GM12878 (cell line): ENCODE data around the gene CTSO. TPM values are rescaled to one million over a fixed set of nuclear protein-coding genes. Genes with fewer than 3 reads are reported as not detected.

Experiments
- ATAC-seq: fragments of 200-7000 bp; cut with Tn5 transposase; 3 replicates; pipeline ENCODE4 v1.9.1; 2020; ENCODE audit warnings: mild to moderate bottlenecking, moderate library complexity
- BruUV-seq: library from RNA; stranded (reverse); fragments of 400-500 nt; replicated peaks from 2 replicates; lab custom pipeline; 2021; lab: Mats Ljungman, UMichigan
- CTCF ChIA-PET: fragments of 300-600 bp; sonication (Branson Sonifier 250); formaldehyde crosslinking; extraction: SDS; loops from one replicate; lab custom pipeline; 2021; ENCODE audit warnings: inconsistent platforms; lab: Yijun Ruan, JAX
- POLR2A ChIA-PET: fragments of 350-600 bp; formaldehyde crosslinking; extraction: SDS; loops from one replicate; lab custom pipeline; 2021; ENCODE audit warnings: inconsistent platforms; lab: Charles Lee
- RAD21 ChIA-PET: fragments of 300-600 bp; sonication (Branson Sonifier 250); formaldehyde crosslinking; loops from one replicate; lab custom pipeline; 2023; ENCODE audit warnings: antibody characterized with exemption; ENCODE audit not compliant: unreplicated experiment; lab: Charles Lee
- SMC1A ChIA-PET: fragments of 300-600 bp; sonication (Branson Sonifier 250); formaldehyde crosslinking; loops from one replicate; lab custom pipeline; 2023; ENCODE audit not compliant: unreplicated experiment, uncharacterized antibody; lab: Charles Lee
- DNase-seq: peaks from one replicate; pipeline ENCODE4 v3.0.0-alpha.2; 2011; ENCODE audit warnings: low read depth, low spot score
- FAIRE-seq: peaks from 3 replicates; lab custom pipeline; 2011; peaks lifted over from hg19 to GRCh38; lab: Jason Lieb, UNC
- H2AFZ ChIP-seq: 2 replicates; pipeline ENCODE4 v1.6.0; 2011; ENCODE audit warnings: low read depth, low read length, control low read depth; ENCODE audit not compliant: control insufficient read depth
- H3K27ac ChIP-seq: 2 replicates; pipeline ENCODE4 v1.5.1; 2011; ENCODE audit warnings: control low read depth; ENCODE audit not compliant: control insufficient read depth, insufficient read depth
- H3K27me3 ChIP-seq, 2 experiments: replicated peaks in 1 of 2; 2 replicates each; pipeline versions ENCODE4 v1.6.0 to v1.6.1; 2011; ENCODE audit warnings: low read length in 1 of 2; ENCODE audit not compliant: control insufficient read depth in 2 of 2, insufficient read depth in 2 of 2
- H3K36me3 ChIP-seq, 2 experiments: 2 replicates each; pipeline ENCODE4 v1.5.1; 2011; ENCODE audit warnings: low read length in 1 of 2; ENCODE audit not compliant: control insufficient read depth in 2 of 2, insufficient read depth in 2 of 2
- H3K4me1 ChIP-seq: 2 replicates; pipeline ENCODE4 v1.6.1; 2011; ENCODE audit warnings: mild to moderate bottlenecking, low read length, moderate library complexity, mixed read lengths; ENCODE audit not compliant: control insufficient read depth, insufficient read depth
- H3K4me2 ChIP-seq: 2 replicates; pipeline ENCODE4 v1.6.0; 2011; ENCODE audit warnings: control low read depth; ENCODE audit not compliant: control insufficient read depth, insufficient read depth
- H3K4me3 ChIP-seq: fragments of 200-600 bp; sonication (generic); 2 replicates; pipeline ENCODE4 v1.5.1; 2016
- H3K79me2 ChIP-seq: 2 replicates; pipeline ENCODE4 v1.6.0; 2011; ENCODE audit warnings: low read length; ENCODE audit not compliant: control insufficient read depth, insufficient read depth
- H3K9ac ChIP-seq: 2 replicates; pipeline ENCODE4 v1.8.0; 2011; ENCODE audit warnings: low read length, control low read depth, mixed read lengths; ENCODE audit not compliant: control insufficient read depth, insufficient read depth
- H3K9me3 ChIP-seq: replicated peaks from 3 replicates; pipeline ENCODE4 v1.5.1; 2011; ENCODE audit warnings: mild to moderate bottlenecking, low read length; ENCODE audit not compliant: control insufficient read depth, insufficient read depth
- H4K20me1 ChIP-seq: 2 replicates; pipeline ENCODE4 v1.6.0; 2011; ENCODE audit not compliant: control insufficient read depth, insufficient read depth
- ATF3 ChIP-seq: IDR thresholded peaks from 2 replicates; pipeline ENCODE4 v1.6.1; 2011; ENCODE audit warnings: low read depth, mild to moderate bottlenecking, low read length, moderate library complexity, borderline replicate concordance; ENCODE audit errors: extremely low read depth
- CHD2 ChIP-seq: IDR thresholded peaks from 2 replicates; pipeline ENCODE4 v1.6.1; 2011; ENCODE audit warnings: low read depth, low read length, improper control_type of control experiment, borderline replicate concordance
- CREB1 ChIP-seq: IDR thresholded peaks from 2 replicates; pipeline ENCODE4 v1.6.1; 2012; ENCODE audit warnings: low read depth, mild to moderate bottlenecking, inconsistent platforms
- EP300 ChIP-seq, 2 experiments: fragments of 150-350 bp in 1 of 2; IDR thresholded peaks; 2 replicates each; pipeline ENCODE4 v1.6.1; 2011 to 2012; ENCODE audit warnings: low read depth in 2 of 2, low read length in 2 of 2, borderline replicate concordance in 1 of 2, improper control_type of control experiment in 1 of 2, inconsistent platforms in 1 of 2; ENCODE audit not compliant: control insufficient read depth in 1 of 2
- EZH2 ChIP-seq: IDR thresholded peaks from 2 replicates; pipeline ENCODE4 v1.6.1; 2012; ENCODE audit warnings: low read depth, mild to moderate bottlenecking, control low read depth, inconsistent platforms, low read length, borderline replicate concordance; ENCODE audit not compliant: control insufficient read depth
- IRF5 ChIP-seq: fragments of 450-650 bp; IDR thresholded peaks from 2 replicates; pipeline ENCODE4 v1.6.1; 2017; ENCODE audit warnings: borderline replicate concordance
- PRDM15 ChIP-seq: fragments of 450-650 bp; formaldehyde crosslinking; IDR thresholded peaks from 2 replicates; pipeline ENCODE4 v1.4.0; 2020; ENCODE audit warnings: mild to moderate bottlenecking, moderate library complexity
- YY1 ChIP-seq: IDR thresholded peaks from 2 replicates; pipeline ENCODE4 v1.6.1; 2011; ENCODE audit warnings: low read depth, mild to moderate bottlenecking, low read length
- ZBTB4 ChIP-seq: fragments of 450-650 bp; formaldehyde crosslinking; IDR thresholded peaks from 2 replicates; pipeline ENCODE4 v1.4.0; 2022; ENCODE audit warnings: mild to moderate bottlenecking, moderate library complexity
- WGBS: methylation state at CpG from one replicate; pipeline ENCODE4 v1.1.6; 2016; ENCODE audit warnings: low lambda C conversion rate; ENCODE audit not compliant: insufficient replicate concordance, insufficient coverage; ENCODE audit errors: missing lambda C conversion rate; 5-methylcytosine and 5-hydroxymethylcytosine counted together
- in situ Hi-C: fragments of 300-500 bp; cut with MboI; formaldehyde crosslinking; loops from 9 replicates; pipeline ENCODE4 v1.14.3; 2018; ENCODE audit warnings: mixed read lengths
- intact Hi-C: fragments of 100-400 bp; cut with micrococcal nuclease; formaldehyde crosslinking; loops from one replicate; pipeline ENCODE4 v1.14.2; 2022; ENCODE audit not compliant: unreplicated experiment
- polyA plus RNA-seq, 11 experiments: library from polyadenylated mRNA; depleted of rRNA in 4 of 11; unstranded in 6 of 11; stranded (reverse) in 5 of 11; fragments of >200 nt; fragmentation: Nextera tagmentation in 4 of 11; fragmentation: Illumina TruSeq in 1 of 11; extraction: Ambion mirVana in 4 of 11; extraction: Trizol in 1 of 11; gene quantifications; 1 replicate in 1 of 11; 2 replicates in 10 of 11; pipeline versions ENCODE4 v1.2.1 to v1.2.3, GENCODE V29; 2011 to 2016; ENCODE audit warnings: inconsistent platforms in 2 of 11, missing spikeins in 2 of 11, low read depth in 1 of 11
- total RNA-seq, 4 experiments: library from RNA; depleted of rRNA in 3 of 4; stranded (reverse); fragments of >200 nt in 3 of 4; fragmentation: Illumina TruSeq in 1 of 4; extraction: Trizol in 1 of 4; gene quantifications; 2 replicates each; pipeline versions ENCODE4 v1.2.1 to v1.2.3, GENCODE V29; 2013 to 2021

Gene CTSO
- total and polyA plus RNA-seq, 10 of the 15 experiments (the other 5 are each of a cell fraction or from before 2014, with no cell fraction given): 3.9 to 9.7 (median 7.0) TPM

- Histone ChIP-seq H3K79me2 (no peaks in the 10 kb centered on the region; the same call in 1 of the 2 replicates), H3K9ac (no peak overlapping the region), H3K36me3 (no peaks in the 10 kb centered on the region), H3K4me1 (no peaks in the 10 kb centered on the region), H3K4me2 (no peak overlapping the region), H3K27ac (no peak overlapping the region), H3K27me3 (no peaks in the 10 kb centered on the region), H4K20me1 (no peaks in the 10 kb centered on the region), H3K4me3 (no peak overlapping the region), H3K9me3 (no peaks in the 10 kb centered on the region), H2AFZ (no peak overlapping the region)
- RAD21 ChIA-PET: interaction anchor here (1.0 to 4.2 kb wide), 3 partner anchors 127 to 507 kb away, joined by 3 to 113 read pairs (median 12); no protein-coding TSS in a partner anchor
- POLR2A ChIA-PET: no interaction called here
- BruUV-seq: no TSS peak
- no peak for DNase-seq
- in situ Hi-C loops: loop anchor here (5.0 kb wide), 1 partner anchor 143 kb away; no protein-coding TSS in a partner anchor
- FAIRE-seq: no peak
- SMC1A ChIA-PET: interaction anchor here (1.2 to 4.4 kb wide), 9 partner anchors 9 to 507 kb away, joined by 3 to 110 read pairs (median 4); no protein-coding TSS in a partner anchor
- intact Hi-C loops: loop anchor here (5.0 to 10.0 kb wide), 4 partner anchors 283 to 1254 kb away; partner anchors contain the start of genes GUCY1A1 and MAP9
- no peak for ATAC-seq
- WGBS: 68% methylated on average over 6 of the region's 6 CpGs
- CTCF ChIA-PET: interaction anchor here (0.8 to 8.5 kb wide), 4 partner anchors 131 to 422 kb away, joined by 3 to 186 read pairs (median 14); no protein-coding TSS in a partner anchor
- no peak for TF ChIP-seq IRF5
- no peak for TF ChIP-seq CREB1
- no peak for TF ChIP-seq EP300 (IDR thresholded peaks at IDR 0.05; ENCODE audit: borderline replicate concordance in 1 of 2, control insufficient read depth in 1 of 2, low read depth in 2 of 2, low read length in 2 of 2)
- TF ChIP-seq CHD2: no peak
- no peak for TF ChIP-seq ZBTB4 (CRISPR knock-in tag)
- no peak for TF ChIP-seq PRDM15 (CRISPR knock-in tag)
- TF ChIP-seq YY1: no peak
- no peak for TF ChIP-seq EZH2
- TF ChIP-seq ATF3: no peak
Observed at GRCh38 chr4:155950461-155950860, 3.2 kb downstream of the CTSO start.
